Ureter (tissue), 1 donor: ENCODE results near the gene CCNG2. TPM values are rescaled to one million over a fixed set of nuclear protein-coding genes. Genes with fewer than 3 reads are reported as not detected.

Experiments used
- DNase-seq: peaks from one replicate; pipeline ENCODE4 v3.0.0-alpha.2; 2020; ENCODE audit warnings: low spot score
- total RNA-seq: library from RNA; stranded (reverse); gene quantifications from one replicate; pipeline ENCODE4 v1.2.4, GENCODE V29; 2023
- donor health status: DM: yes; HTN: yes; CAD: no.

CCNG2 gene
- total RNA-seq, 1 donor from 2014 or later = 60.9 TPM

GRCh38 chr4:77201857-77202256, 44.9 kb downstream of the CCNG2 start:
- no peak for DNase-seq

DNA sequence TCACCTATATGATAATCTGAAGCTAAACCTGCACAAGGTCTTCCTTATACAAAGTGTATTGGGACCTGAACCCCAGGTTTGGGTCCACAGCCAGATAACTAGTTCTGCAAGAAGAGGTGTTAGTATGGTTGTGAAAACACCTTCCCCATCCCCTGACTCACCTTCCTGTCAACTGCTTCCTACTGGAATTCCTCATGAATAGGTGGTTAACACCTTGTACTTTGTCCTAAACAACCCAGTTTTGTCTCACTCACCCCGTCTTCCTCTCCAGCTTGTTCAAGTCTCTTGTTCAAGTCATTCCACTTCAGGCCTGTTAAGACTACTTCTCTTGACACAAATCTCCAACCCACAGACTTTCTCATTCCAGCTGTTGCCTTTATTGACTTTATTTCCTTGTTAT, 45.5 kb downstream of the CCNG2 start:
- DNase-seq = no peak

DNA sequence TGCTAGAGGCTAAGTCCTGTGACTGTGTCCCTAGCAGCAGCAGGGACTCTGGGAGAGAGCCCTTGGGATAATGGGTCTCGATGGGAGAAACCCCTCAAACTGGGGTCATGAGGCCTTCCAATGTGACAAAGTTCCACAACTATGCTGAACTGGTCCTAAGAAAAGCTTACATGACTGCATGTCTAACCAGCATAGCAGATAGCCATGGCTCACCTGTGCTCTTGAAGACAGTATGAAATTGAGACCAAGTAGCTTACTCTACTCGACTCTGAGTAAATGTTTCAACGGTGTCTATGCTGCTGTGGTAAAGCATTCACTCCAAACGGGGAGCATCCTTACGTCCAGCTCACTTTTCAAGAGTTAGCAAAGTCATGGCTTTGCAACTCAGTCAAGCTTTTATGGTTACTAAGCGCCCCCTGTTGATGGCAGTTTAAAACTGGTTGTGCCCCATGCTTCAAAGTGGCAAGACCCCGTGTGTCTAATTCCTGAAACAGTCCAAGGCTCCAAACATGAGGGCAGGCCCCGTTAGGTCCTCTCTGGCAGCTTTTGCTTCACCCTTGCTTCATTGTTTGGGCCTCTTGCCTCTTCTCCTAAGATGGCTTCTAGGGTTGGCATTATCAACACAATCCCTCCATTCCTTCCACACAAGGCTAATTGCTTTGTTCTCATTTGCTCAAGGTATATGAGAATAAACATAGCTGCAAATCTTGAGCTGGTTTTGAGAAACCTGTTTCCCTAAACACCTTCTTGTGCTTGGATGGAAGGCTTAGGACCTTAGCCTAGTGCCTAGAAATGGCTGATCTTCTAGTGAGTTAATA, 46.6 kb downstream of the CCNG2 start:
- peak; percentile 76 for DNase-seq

- no peak for DNase-seq
These were observed 47.6 kb downstream of the CCNG2 start for GRCh38 chr4:77204621-77205020.

DNA sequence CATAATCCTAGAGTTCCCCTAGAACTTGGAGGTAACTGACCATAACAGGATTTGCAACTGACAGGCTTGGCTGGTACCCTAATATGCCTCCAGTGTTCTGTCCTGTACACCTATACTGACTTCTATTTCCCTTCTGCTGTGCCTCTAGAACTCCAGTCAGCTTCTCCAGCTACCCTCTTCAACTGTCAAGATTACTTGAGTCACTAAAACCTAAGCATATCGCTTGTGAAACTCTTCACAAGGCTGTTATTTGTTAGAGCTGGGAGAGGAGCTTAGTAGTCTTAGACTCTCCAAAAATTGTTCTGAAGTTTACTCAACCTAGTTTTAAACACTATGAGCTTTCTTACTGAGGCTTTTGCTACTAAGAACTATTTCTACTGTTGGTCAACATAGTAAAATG, 52.0 kb downstream of the CCNG2 start:
- DNase-seq = no peak

DNA sequence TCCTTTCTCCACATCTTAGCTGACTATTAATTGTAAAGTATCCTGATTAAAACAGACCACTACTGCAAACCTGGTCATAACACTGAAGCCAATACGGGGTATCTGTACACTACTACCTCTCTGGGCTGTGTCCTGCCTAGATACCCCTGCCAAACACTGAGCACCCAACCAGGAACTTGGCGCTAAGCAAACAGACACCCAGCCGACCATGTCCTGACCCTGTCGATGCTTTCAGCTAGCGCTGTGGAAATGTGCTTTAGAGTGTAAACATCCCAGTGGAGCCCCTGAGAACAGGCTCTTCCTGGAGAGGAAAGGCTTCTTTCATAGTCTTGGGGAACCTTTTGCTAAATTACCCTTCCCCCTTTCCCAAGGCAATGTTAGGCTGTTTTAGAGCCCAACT, 52.9 kb downstream of the CCNG2 start:
- no peak for DNase-seq

GRCh38 chr4:77215107-77215506, 58.1 kb downstream of the CCNG2 start:
- no peak for DNase-seq

- DNase-seq = no peak
These were observed 60.5 kb downstream of the CCNG2 start for GRCh38 chr4:77217526-77217925.

DNA sequence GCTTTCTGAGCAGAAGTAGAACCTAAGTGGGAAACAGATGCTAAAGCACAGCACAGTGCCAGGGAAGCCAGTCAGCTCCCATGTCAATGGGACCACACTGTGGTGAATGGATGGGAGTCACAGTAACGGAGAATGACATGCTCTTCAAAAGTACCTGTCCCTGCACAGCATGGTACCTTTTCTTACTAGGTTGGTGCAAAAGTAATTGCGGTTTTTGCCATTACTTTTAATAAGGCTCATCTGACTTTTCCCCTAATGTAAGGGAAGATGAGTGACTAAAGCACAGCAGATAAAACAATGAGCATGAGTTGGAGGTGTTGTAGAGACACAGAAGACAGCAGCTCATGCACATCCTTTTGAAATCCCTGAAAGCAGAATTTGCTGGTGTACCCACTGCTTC, 62.3 kb downstream of the CCNG2 start:
- DNase-seq = no peak

Other genes with a start within 250 kb of the CCNG2 start
- gene SEPTIN11, start 207.5 kb upstream of the CCNG2 start, total RNA-seq = 139 TPM
- 238 TPM for gene CCNI, start 81.2 kb upstream of the CCNG2 start, total RNA-seq